Measurements from ENCODE around the gene CYP1A2.

CYP1A2 gene

GRCh38 chr15:74790080-74790916, 41.7 kb downstream of the CYP1A2 start (continued):
- TF ChIP-seq TSHZ1 (tag by site-specific recombination; IDR thresholded peaks at IDR 0.05; ENCODE audit: borderline replicate concordance) (no peak), ZNF792 (tag by site-specific recombination; IDR thresholded peaks at IDR 0.05) (no peak), ELK4 (IDR thresholded peaks at IDR 0.05; ENCODE audit: borderline replicate concordance, low read depth, low read length) (no peak), ZFP37 (tag by site-specific recombination; IDR thresholded peaks at IDR 0.05) (peak; percentile 74), ZNF549 (tag by site-specific recombination; IDR thresholded peaks at IDR 0.05) (no peak), ZBTB44 (tag by site-specific recombination; IDR thresholded peaks at IDR 0.05) (0 out of 2 replicates have a peak, but pooled peaks have one; percentile 19), ZNF157 (tag by site-specific recombination; IDR thresholded peaks at IDR 0.05) (no peak), ZNF639 (tag by site-specific recombination; IDR thresholded peaks at IDR 0.05) (peak; percentile 17; the same call in 1 of the 2 replicates), ZNF239 (tag by site-specific recombination; IDR thresholded peaks at IDR 0.05) (no peak), KLF8 (tag by site-specific recombination; IDR thresholded peaks at IDR 0.05) (0 out of 2 replicates have a peak, but pooled peaks have one; percentile 14), ZNF112 (tag by site-specific recombination; IDR thresholded peaks at IDR 0.05) (no peak), ZNF513 (tag by site-specific recombination; IDR thresholded peaks at IDR 0.05) (no peak), ZNF26 (tag by site-specific recombination; IDR thresholded peaks at IDR 0.05) (no peak), ZNF302 (tag by site-specific recombination; IDR thresholded peaks at IDR 0.05; ENCODE audit: low read depth) (no peak), OSR2 (tag by site-specific recombination; IDR thresholded peaks at IDR 0.05) (0 out of 2 replicates have a peak, but pooled peaks have one; percentile 12), KLF1 (tag by site-specific recombination; IDR thresholded peaks at IDR 0.05) (no peak), ZNF645 (tag by site-specific recombination; IDR thresholded peaks at IDR 0.05) (no peak), MZF1 (tag by site-specific recombination; IDR thresholded peaks at IDR 0.05; ENCODE audit: borderline replicate concordance) (no peak; the same call in 1 of the 2 replicates), ZNF76 (tag by site-specific recombination; IDR thresholded peaks at IDR 0.05; ENCODE audit: borderline replicate concordance, low read depth) (peak; percentile 76; the same call in 1 of the 2 replicates), ZBTB17 (tag by site-specific recombination; IDR thresholded peaks at IDR 0.05) (peak; percentile 89), ZNF133 (tag by site-specific recombination; IDR thresholded peaks at IDR 0.05) (no peak), BCL6B (tag by site-specific recombination; IDR thresholded peaks at IDR 0.05) (no peak), ZNF37A (tag by site-specific recombination; IDR thresholded peaks at IDR 0.05) (no peak)

Data from HEK293 (cell line).